OCI-LY7 (cell line): ENCODE measurements around the gene FERMT3.

ENCODE experiments used
- CTCF ChIP-seq: fragments of 200-600 bp; sonication (generic); conservative IDR thresholded peaks from 2 replicates; pipeline ENCODE4 v1.5.1; 2014; ENCODE audit warnings: mild to moderate bottlenecking, antibody characterized with exemption, low read length, moderate library complexity, mixed read lengths
- EZH2phosphoT487 ChIP-seq: fragments of 200-600 bp; sonication (generic); IDR thresholded peaks from 2 replicates; pipeline ENCODE4 v1.6.1; 2018; ENCODE audit warnings: low read depth, borderline replicate concordance, mild to moderate bottlenecking, mixed run types, antibody characterized with exemption, low read length, moderate library complexity, mixed read lengths

- no peak for TF ChIP-seq CTCF
- TF ChIP-seq EZH2phosphoT487: no peak
Measured at GRCh38 chr11:64196626-64197025, 9.9 kb upstream of the FERMT3 start.
